SU-DHL-6 (cell line): Measurements from ENCODE around the gene MAPK14.

ENCODE experiments used
- EZH2phosphoT487 ChIP-seq: fragments of 200-600 bp; sonication (generic), shearing (Covaris generic); conservative IDR thresholded peaks from 2 replicates; pipeline ENCODE4 v1.6.1; 2018; ENCODE audit warnings: mild to moderate bottlenecking, antibody characterized with exemption, low read length, moderate library complexity, mixed read lengths
- TF ChIP-seq, protein P1 (sequence below): fragments of 200-600 bp; sonication (generic); IDR thresholded peaks from one replicate; pipeline ENCODE4 v1.5.1; 2017; ENCODE audit warnings: antibody characterized with exemption, mild to moderate bottlenecking, low read length, moderate library complexity; ENCODE audit not compliant: insufficient read depth, poor library complexity, severe bottlenecking

DNA sequence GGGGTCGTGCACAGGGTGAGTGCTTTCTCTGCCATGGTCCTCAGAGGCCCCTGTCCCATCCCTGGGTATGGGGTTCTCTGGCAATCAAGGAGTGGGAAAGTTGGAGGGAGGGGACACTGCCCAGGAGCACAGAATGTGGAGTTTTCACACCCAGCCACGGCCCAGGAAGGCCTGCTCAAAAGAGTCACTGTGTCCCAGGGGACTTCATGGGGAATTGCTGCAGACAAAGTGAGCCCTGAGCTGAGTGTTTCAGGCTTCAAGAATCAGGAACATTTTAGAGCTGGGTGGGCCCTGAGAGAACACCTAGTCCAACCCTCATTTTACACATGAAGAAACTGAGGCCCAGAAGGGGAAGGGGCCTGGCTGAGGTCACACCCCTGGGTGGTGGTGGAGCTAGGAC is 108.4 kb downstream of the MAPK14 start:
- TF ChIP-seq, protein P1, sequence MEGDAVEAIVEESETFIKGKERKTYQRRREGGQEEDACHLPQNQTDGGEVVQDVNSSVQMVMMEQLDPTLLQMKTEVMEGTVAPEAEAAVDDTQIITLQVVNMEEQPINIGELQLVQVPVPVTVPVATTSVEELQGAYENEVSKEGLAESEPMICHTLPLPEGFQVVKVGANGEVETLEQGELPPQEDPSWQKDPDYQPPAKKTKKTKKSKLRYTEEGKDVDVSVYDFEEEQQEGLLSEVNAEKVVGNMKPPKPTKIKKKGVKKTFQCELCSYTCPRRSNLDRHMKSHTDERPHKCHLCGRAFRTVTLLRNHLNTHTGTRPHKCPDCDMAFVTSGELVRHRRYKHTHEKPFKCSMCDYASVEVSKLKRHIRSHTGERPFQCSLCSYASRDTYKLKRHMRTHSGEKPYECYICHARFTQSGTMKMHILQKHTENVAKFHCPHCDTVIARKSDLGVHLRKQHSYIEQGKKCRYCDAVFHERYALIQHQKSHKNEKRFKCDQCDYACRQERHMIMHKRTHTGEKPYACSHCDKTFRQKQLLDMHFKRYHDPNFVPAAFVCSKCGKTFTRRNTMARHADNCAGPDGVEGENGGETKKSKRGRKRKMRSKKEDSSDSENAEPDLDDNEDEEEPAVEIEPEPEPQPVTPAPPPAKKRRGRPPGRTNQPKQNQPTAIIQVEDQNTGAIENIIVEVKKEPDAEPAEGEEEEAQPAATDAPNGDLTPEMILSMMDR: no peak
- no peak for TF ChIP-seq EZH2phosphoT487
